K562 (cell line): ENCODE data around the gene TLX2. TPM values are rescaled to one million over a fixed set of nuclear protein-coding genes. Genes with fewer than 3 reads are reported as not detected.

Experiments used
- CC2D1A ChIP-seq: fragments of 450-650 bp; IDR thresholded peaks from 2 replicates; pipeline ENCODE4 v1.6.1; 2017; ENCODE audit warnings: mild to moderate bottlenecking
- CEBPZ ChIP-seq: fragments of 150-350 bp; IDR thresholded peaks from 2 replicates; pipeline ENCODE4 v1.6.1; 2014; ENCODE audit warnings: low read depth, mild to moderate bottlenecking, low read length, borderline replicate concordance
- CGGBP1 ChIP-seq: fragments of 250-450 bp; sonication (Bioruptor Pico); IDR thresholded peaks from 2 replicates; pipeline ENCODE4 v1.9.0; 2021; ENCODE audit warnings: mild to moderate bottlenecking
- FIP1L1 ChIP-seq: fragments of 200-400 bp; formaldehyde crosslinking; IDR thresholded peaks from 2 replicates; pipeline ENCODE4 v1.6.1; 2018; ENCODE audit warnings: mild to moderate bottlenecking, low read depth, low read length; ENCODE audit not compliant: poor library complexity, severe bottlenecking
- MXD1 ChIP-seq: fragments of 250-450 bp; sonication (Bioruptor Pico); IDR thresholded peaks from 2 replicates; pipeline ENCODE4 v1.8.0; 2021; ENCODE audit warnings: borderline replicate concordance, mild to moderate bottlenecking, moderate library complexity; ENCODE audit not compliant: poor library complexity, severe bottlenecking
- POLR2B ChIP-seq: fragments of 450-650 bp; IDR thresholded peaks from 2 replicates; pipeline ENCODE4 v1.6.1; 2018; ENCODE audit warnings: low read depth; ENCODE audit not compliant: partially characterized antibody
- POLR3A ChIP-seq: IDR thresholded peaks from 2 replicates; pipeline ENCODE4 v1.6.1; 2011; ENCODE audit warnings: borderline replicate concordance, mild to moderate bottlenecking, moderate library complexity; ENCODE audit not compliant: insufficient read length, insufficient read depth; ENCODE audit errors: extremely low read depth
- SFPQ ChIP-seq: fragments of 200-400 bp; formaldehyde crosslinking; IDR thresholded peaks from 2 replicates; pipeline ENCODE4 v1.6.1; 2017; ENCODE audit warnings: mild to moderate bottlenecking, low read depth, low read length, moderate library complexity
- SIN3B ChIP-seq: fragments of 450-650 bp; IDR thresholded peaks from 2 replicates; pipeline ENCODE4 v1.6.1; 2017; ENCODE audit warnings: low read depth, mild to moderate bottlenecking, moderate library complexity
- STAT5B ChIP-seq: fragments of 250-450 bp; sonication (Bioruptor Pico); IDR thresholded peaks from 2 replicates; pipeline ENCODE4 v1.8.0; 2021; ENCODE audit warnings: mild to moderate bottlenecking, inconsistent platforms
- TAL1 ChIP-seq: fragments of 450-650 bp; IDR thresholded peaks from 2 replicates; pipeline ENCODE4 v1.6.1; 2016; ENCODE audit warnings: mild to moderate bottlenecking
- TCF3 ChIP-seq: sonication (generic); formaldehyde crosslinking; IDR thresholded peaks from 2 replicates; pipeline ENCODE4 v1.4.0; 2020; ENCODE audit warnings: mild to moderate bottlenecking, missing genetic modification reagents
- TSHZ1 ChIP-seq: fragments of 250-450 bp; sonication (Bioruptor Pico); IDR thresholded peaks from 2 replicates; pipeline ENCODE4 v1.4.0; 2020; ENCODE audit warnings: mild to moderate bottlenecking, moderate library complexity
- ZBTB1 ChIP-seq: sonication (generic); formaldehyde crosslinking; IDR thresholded peaks from 2 replicates; pipeline ENCODE4 v1.8.1; 2023; ENCODE audit warnings: missing genetic modification reagents, low read depth, mild to moderate bottlenecking, borderline replicate concordance
- ZNF23 ChIP-seq: fragments of 250-450 bp; sonication (Bioruptor Pico); IDR thresholded peaks from 2 replicates; pipeline ENCODE4 v1.4.0; 2020; ENCODE audit warnings: mild to moderate bottlenecking
- ZNF444 ChIP-seq: fragments of 250-450 bp; sonication (Bioruptor Pico); IDR thresholded peaks from 2 replicates; pipeline ENCODE4 v1.4.0; 2020; ENCODE audit warnings: mild to moderate bottlenecking, moderate library complexity
- ZNF551 ChIP-seq: fragments of 250-450 bp; sonication (Bioruptor Pico); IDR thresholded peaks from 2 replicates; pipeline ENCODE4 v1.5.0; 2021; ENCODE audit warnings: mild to moderate bottlenecking, moderate library complexity
- polyA plus RNA-seq, 8 experiments: library from polyadenylated mRNA; depleted of rRNA in 4 of 8; stranded (reverse) in 5 of 8; unstranded in 3 of 8; fragments of >200 nt; fragmentation: Nextera tagmentation in 2 of 8; fragmentation: Illumina TruSeq in 1 of 8; extraction: Ambion mirVana in 2 of 8; extraction: Trizol in 1 of 8; gene quantifications; 2 replicates each; pipeline versions ENCODE4 v1.2.1 to v1.2.3, GENCODE V29; 2011 to 2014; ENCODE audit warnings: inconsistent platforms in 1 of 8, missing spikeins in 1 of 8
- total RNA-seq, 7 experiments: library from RNA; depleted of rRNA in 6 of 7; stranded (reverse); fragments of >200 nt in 6 of 7; fragmentation: Illumina TruSeq in 2 of 7; extraction: Trizol in 2 of 7; gene quantifications; 2 replicates each; pipeline versions ENCODE4 v1.2.1 to v1.2.3, GENCODE V29; 2011 to 2021; ENCODE audit warnings: low replicate concordance in 1 of 7

The TLX2 gene
- total and polyA plus RNA-seq, 9 of the 15 experiments (the other 6 are each of a cell fraction or from before 2014, with no cell fraction given): not detected

GRCh38 chr2:74554820-74555531 lies 40.7 kb downstream of the TLX2 start (continued):
- TF ChIP-seq CC2D1A (no peak), SFPQ (no peak), SIN3B (peak; percentile 21; the same call in 1 of the 2 replicates), TAL1 (no peak), TCF3 (CRISPR knock-in tag) (no peak), TSHZ1 (no peak), STAT5B (CRISPR knock-in tag) (no peak), ZNF23 (CRISPR knock-in tag) (no peak), ZNF551 (CRISPR knock-in tag) (no peak), CGGBP1 (CRISPR knock-in tag) (no peak), CEBPZ (no peak), MXD1 (CRISPR knock-in tag) (no peak), POLR3A (no peak), ZBTB1 (no peak; the same call in 1 of the 2 replicates), POLR2B (no peak), FIP1L1 (no peak), ZNF444 (CRISPR knock-in tag) (no peak)
